ENCODE results near the gene TBC1D4.

DNA sequence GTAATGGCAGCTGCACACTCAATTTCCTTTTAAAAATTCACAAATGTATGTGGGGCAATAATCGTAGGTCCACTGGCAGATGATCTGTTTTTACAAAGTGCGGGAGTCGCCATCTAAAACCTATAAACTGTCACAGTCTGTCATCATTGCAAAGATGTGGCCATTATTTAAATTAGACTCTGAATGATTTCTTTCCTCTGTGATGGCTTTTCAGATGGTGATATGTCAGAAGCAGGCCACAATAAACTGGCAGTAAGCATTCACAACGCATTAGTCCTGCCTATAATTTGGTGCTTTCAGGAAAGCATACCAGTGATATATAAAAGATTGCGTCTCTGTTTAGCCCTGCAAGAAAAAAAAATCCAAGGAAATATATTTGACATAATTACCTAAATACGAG, 226.8 kb downstream of the TBC1D4 start:
- TF ChIP-seq, protein P1, sequence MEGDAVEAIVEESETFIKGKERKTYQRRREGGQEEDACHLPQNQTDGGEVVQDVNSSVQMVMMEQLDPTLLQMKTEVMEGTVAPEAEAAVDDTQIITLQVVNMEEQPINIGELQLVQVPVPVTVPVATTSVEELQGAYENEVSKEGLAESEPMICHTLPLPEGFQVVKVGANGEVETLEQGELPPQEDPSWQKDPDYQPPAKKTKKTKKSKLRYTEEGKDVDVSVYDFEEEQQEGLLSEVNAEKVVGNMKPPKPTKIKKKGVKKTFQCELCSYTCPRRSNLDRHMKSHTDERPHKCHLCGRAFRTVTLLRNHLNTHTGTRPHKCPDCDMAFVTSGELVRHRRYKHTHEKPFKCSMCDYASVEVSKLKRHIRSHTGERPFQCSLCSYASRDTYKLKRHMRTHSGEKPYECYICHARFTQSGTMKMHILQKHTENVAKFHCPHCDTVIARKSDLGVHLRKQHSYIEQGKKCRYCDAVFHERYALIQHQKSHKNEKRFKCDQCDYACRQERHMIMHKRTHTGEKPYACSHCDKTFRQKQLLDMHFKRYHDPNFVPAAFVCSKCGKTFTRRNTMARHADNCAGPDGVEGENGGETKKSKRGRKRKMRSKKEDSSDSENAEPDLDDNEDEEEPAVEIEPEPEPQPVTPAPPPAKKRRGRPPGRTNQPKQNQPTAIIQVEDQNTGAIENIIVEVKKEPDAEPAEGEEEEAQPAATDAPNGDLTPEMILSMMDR (conservative IDR thresholded peaks at IDR 0.05; ENCODE audit: low read length), result no peak
- TF ChIP-seq EZH2phosphoT487 (IDR thresholded peaks at IDR 0.05; ENCODE audit: borderline replicate concordance), result no peak
